HG02884 (cell line): ENCODE data around the gene RASA4.
"Not testable (repeated sequence)": the region's sequence is repeated elsewhere in the genome, so short reads cannot be mapped to it uniquely, and the experiment has no call there.

Experiments used
- ATAC-seq: cut with Tn5 transposase; IDR thresholded peaks from one replicate; pipeline ENCODE4 v1.9.1; 2021; ENCODE audit warnings: mild to moderate bottlenecking, moderate library complexity; ENCODE audit not compliant: unreplicated experiment

RASA4 gene

DNA sequence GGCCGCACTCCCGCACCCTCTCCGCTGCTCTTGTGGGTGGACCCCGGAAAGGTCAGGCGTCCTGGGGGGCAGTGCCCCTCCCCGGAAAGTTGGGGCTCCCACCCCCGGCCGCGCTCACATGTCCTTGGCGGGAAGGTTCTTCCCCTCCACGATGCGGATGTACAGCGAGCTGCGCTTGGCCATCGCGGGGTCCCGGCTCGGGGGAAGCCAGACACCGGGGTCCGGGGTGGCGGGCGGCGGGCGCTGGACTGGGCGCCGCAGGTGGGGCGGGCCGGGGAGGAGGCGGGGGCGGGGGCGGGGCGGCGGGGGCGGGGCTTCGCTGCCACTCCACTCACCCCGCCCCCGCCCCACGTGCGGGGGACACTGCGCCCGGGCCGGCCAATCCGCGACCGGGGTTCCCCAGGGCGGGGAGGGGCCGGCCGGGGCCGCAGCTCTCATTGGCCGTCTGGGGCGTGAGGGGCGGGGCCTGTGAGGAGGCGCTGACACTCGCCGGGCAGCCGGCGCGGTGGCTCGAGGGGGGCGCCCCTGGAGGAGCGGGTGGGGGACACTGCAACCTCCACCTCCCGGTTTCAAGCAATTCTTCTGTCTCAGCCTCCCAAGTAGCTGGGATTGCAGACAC lies at the start of gene RASA4:
Gene RASA4, minus strand, starts transcription at position 250 of the 619 bp plus-strand sequence. Its CDS starts 67 bp downstream, at position 183.
- peak; percentile 57 for ATAC-seq

GRCh38 chr7:102664765-102665164 lies 48.2 kb upstream of the RASA4 start:
- ATAC-seq = not testable (repeated sequence)

DNA sequence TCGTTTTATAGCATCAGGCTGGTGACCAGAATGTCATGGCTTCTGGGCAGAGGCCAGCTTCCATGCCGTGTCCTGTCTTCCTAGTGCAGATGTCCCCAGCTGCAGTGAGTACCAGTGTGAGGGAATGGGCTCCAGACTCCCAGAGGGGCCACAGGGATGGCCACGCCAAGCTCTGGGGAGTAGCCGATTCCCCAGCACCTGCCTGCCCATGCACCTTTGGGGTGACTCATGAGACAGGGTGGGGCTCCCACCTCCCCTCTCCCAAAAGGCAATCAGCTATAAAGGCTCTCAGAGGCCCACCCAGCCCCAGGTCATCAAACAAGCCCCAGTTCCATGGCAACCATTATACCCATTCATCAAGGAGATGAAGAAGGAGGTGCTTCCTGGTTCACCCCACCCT lies 33.4 kb upstream of the RASA4 start, which contains the start of gene SPDYE2B:
Gene SPDYE2B, plus strand, starts transcription at position 396 of the 400 bp plus-strand sequence. CDS start 2,030 bp downstream, outside the sequence.
- not testable (repeated sequence) for ATAC-seq

DNA sequence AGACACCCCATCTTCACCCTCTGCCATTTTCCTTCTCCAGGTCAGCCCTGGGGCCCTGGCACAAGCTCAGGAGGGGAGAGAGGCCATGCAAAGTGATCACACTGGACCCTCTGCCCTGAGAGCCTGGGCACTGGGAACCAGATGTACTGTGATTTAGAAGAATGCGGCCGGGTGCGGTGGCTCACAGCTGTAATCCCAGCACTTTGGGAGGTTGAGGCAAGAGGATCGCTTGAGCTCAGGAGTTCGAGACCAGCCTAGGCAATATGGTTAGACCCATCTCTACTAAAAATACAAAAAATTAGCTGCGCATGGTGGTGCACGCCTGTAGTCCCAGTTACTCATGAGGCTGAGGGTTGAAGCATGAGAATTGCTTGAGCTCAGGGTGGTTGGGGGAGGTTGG lies 31.3 kb upstream of the RASA4 start:
- ATAC-seq = not testable (repeated sequence)

- not testable (repeated sequence) for ATAC-seq
These were observed 26.8 kb upstream of the RASA4 start for GRCh38 chr7:102643404-102643803.

DNA sequence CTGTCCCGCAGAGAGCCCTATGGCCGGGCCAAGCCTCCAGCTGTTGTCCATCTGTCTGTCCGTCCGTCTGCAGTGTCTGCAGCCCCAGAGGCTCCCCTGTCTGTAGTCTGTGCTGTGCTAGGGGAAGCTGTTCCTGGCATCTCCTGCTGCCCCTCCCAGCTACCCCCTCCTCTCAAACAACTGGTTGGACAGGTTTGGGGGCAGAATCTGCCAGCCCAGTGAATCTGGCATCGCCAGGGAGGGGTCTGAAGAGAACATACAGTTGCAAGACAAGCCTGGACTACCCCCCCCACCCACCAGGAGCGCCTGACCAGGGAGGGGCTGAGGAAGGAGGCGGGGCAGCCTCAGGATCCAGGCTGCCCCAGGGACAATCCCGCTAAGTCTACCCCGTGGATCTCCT lies 26.1 kb upstream of the RASA4 start, which contains the start of gene UPK3BL1:
Gene UPK3BL1, minus strand, starts transcription at position 101 of the 400 bp plus-strand sequence. Its CDS starts 50 bp downstream, at position 51.
- ATAC-seq = not testable (repeated sequence)

DNA sequence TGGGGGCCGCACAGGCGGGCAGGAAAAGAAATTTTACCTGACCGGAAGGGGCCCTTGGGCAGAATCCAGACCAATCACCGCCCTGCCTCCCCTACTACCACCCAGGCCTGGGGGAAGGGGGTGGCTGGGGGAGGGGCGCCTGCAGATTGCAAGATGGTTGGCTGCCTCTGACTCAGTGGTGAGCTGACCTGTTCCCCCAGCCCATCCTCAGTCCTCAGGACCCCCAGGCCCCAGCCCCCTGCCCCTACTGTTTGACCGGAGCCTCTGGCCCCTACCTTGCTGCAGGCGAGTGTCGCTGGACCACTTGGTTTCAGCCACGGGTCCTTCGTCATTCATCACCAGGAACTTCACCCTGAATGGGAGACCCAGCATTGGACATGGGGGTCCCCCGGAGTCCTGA lies 22.3 kb upstream of the RASA4 start:
- ATAC-seq = peak; percentile 1

GRCh38 chr7:102636956-102637355 lies 20.4 kb upstream of the RASA4 start:
- ATAC-seq = not testable (repeated sequence)

DNA sequence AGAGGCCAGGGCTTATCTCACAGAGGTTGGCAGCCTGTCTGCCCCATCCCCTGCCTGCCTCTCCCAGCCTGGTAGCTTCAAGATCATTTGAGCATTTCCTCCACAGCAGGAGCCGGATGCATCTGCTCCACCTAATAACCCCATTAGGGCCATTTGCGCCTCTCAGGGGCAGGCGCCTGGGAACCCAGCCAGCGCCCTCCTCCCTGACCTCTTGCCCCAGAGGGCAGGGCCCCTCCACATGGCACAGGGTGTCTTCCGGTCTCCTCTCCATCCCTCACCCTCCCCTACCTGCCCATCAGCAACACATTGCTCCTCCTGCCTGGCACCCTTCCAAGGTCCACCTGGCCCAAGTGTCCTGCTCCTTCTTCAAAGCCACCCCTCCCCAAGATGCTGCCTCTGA lies 18.8 kb upstream of the RASA4 start:
- not testable (repeated sequence) for ATAC-seq

DNA sequence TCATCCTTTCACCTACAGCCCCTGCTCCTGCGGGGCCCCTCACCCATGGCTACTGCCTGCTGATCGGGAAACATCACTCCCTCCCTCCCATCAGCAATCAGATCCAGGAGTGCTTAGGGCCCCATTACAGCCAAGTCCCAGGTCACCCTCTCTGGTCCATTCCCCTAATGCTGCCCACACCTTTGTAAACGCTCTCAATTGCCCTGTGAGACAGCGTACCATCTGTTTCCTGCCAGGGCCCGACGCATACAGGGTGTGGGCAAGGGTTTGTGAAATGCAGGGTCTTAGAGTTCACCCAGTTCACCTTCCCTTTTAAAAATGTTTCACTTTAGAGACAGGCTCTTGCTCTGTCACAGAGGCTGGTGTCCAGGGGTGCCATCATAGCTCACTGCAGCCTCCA lies 17.7 kb upstream of the RASA4 start:
- not testable (repeated sequence) for ATAC-seq

DNA sequence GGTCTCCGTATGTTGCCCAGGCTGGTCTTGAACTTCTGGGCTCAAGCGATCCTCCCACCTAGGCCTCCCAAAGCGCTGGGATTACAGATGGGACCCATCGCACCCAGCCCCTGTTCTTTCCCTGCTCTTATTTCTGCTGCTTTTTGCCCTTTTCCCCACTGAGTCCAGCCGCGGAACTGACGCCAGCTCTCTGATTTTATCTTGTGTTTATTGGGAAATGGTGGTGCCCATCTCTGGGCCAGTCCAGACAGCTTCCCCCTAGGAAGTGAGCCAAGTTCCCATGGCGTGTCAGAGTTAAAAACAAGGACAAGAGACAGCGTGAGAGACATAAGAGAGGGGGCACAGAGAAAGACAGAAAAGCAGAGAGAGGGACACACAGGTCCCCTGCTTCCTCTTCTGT lies 14.1 kb upstream of the RASA4 start:
- ATAC-seq = not testable (repeated sequence)

- not testable (repeated sequence) for ATAC-seq
These were observed 10.8 kb upstream of the RASA4 start for GRCh38 chr7:102627271-102627904.

DNA sequence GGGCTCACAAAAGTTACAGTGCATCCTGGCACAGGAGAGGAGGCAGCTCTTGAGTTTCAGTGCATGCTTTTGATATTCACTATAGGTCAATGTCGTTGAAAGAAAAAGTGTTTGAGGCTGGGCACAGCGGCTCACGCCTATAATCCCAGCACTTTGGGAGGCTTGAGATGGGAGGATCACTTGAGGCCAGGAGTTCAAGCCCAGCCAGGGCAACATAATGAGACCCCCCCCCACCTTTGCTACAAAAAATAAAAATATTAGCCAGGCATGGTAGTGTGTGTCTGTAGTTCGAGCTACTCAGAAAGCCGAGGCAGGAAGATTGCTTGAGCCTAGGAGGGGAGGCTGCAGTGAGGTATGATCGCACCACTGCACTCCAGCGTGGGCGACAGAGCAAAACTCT lies 1.6 kb upstream of the RASA4 start:
- ATAC-seq = not testable (repeated sequence)

GRCh38 chr7:102615930-102616329 lies 626 bp downstream of the RASA4 start:
- not testable (repeated sequence) for ATAC-seq

DNA sequence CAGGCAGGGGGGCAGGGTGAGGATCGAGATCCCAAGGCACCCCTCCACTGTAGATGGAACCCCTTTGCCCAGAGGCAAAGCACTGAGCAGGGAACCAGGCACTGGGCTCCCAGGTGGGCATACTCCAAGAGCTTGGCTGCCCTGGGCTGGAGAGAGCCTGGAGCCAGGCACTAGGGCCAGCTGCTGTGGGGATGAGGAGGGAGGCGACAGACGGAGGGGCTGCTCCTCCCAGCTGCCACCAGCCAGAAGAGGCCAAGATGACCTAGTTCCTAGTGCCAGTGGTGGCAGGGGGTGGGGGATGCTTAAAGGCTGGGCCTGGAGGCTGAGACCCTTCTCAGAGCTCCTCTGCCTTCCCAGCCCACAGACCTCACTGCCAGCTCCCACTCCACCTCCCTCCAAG lies 1.7 kb downstream of the RASA4 start:
- ATAC-seq = not testable (repeated sequence)

- peak; percentile 10 for ATAC-seq
These were observed 2.2 kb downstream of the RASA4 start for GRCh38 chr7:102614346-102614697.

DNA sequence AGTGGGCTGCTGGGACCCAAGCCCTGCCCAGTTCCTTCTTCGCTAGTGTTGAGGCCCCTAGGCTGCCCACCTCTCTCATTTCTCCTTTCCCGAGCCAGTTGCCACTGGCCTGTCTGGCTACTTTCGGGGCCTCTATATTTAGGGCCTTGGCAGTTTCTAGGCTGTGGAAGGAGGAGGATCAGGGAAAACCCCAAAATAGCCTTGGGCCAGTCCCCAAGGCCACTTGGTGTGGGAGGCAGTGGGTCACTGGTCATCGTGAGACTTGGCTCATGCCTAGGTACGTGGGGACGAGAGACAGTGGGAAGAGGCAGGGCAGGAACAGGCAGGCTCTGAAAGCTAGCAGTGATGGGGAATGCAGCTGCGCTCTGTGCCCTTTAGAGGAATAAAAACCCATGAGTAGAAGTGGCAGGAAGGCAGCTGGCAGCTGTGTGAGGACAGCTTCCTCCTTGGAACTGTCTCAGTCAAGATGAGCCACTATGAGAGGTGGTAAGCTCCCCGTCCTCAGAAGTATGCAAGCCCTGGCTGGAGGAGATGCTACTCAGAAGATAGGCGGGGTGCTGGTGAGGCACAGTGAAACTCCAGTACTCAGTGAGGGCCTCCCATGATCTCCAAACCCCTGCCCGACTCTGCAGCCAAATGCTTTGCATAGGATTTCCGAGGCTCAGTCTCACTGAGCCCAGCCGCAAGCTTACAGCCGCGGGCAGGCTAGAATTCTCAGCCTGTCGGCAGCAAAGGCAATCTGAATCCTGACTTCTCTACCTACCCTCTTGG lies 2.8 kb downstream of the RASA4 start:
- peak; percentile 70 for ATAC-seq

DNA sequence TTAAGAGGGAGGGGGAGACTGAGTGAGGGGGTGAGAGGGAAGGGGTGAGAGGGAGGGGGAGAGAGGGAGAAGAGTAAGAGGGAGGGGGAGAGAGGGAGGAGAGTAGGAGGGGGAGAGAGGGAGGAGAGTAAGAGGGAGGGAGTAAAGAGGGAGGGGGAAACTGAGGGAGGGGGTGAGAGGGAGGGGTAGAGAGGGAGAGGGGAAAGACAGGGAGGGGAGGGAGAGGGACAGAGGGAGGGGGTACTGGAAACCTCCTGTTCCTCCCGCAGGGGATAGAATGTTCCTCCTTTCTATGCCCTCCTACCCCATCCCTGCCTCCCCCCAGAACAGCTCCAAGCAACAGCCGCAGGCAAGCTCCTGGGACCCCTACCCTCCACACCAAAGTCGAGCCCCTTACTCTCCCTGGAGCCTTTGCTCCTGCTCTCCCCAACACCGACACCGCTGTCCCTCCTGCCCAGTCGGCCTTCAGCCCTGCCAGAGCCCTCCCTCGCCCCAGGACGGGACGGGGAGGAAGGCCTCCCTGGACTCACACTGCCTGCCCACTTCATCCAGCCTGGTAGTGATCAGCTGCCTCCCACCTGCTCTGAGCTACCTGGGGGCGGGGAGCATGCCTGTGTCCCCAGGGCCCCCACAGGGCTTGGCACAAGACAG lies 4.8 kb downstream of the RASA4 start:
- ATAC-seq = not testable (repeated sequence)

DNA sequence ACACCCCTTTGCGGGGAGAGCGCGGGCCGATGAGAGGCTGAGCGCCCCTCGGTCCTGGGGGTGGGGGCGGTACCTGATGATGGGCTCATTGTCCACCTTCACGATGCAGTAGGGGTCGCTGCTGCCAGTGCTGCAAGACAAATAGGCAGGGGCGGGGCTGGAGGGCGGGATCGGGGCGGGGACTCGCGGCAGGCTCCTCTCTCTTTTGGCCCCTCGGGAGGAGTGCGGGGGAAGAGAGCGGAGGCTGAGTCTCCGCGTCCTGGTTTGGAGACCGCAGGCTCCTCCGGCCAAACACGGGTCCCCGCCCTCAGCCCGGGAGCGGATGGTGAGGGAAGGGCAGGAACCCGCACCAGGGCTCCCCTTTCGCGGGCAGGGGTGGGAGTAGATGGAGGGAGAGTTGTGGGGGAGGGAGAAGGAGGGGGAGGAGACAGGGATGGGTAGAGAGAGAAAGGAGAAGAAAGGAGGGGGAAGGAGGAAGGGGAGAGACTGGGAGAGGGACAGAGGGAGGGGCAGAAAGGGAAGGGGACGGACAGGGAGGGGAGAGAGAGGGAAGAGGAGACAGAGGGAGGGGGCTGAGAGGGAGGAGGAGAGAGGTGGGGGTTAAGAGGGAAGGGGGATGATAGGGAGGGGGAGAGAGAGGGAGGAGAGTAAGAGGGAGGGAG lies 5.4 kb downstream of the RASA4 start:
- ATAC-seq = peak; percentile 27

GRCh38 chr7:102610441-102610840 lies 6.1 kb downstream of the RASA4 start:
- ATAC-seq = not testable (repeated sequence)
